Activated CD4-positive, CD25-positive, alpha-beta regulatory T cell treated with anti-CD3 and anti-CD28 coated beads, Interleukin-2, amount 50 U/mL, for 72 hours (primary cell): ENCODE results near the gene CRABP1.

Source experiments
- DNase-seq: peaks from one replicate; pipeline ENCODE4 v3.0.0; 2021

Gene CRABP1

GRCh38 chr15:78340231-78341056, at the start of gene CRABP1:
TSS of gene CRABP1 (plus strand) at chr15:78340353. CDS start at chr15:78340429, 76 bp downstream.
- DNase-seq: no peak

GRCh38 chr15:78291052-78291451, 49.1 kb upstream of the CRABP1 start:
- no peak for DNase-seq

- DNase-seq: no peak
Measured at GRCh38 chr15:78291698-78292097, 48.5 kb upstream of the CRABP1 start.

GRCh38 chr15:78292219-78292618, 47.9 kb upstream of the CRABP1 start:
- no peak for DNase-seq

GRCh38 chr15:78299101-78299930, 40.8 kb upstream of the CRABP1 start, which contains the start of gene SKIC8:
TSS of gene SKIC8 (minus strand) at chr15:78299609. CDS start at chr15:78295686, 3,923 bp downstream.
- peak; percentile 92 for DNase-seq

GRCh38 chr15:78301326-78301725, 38.8 kb upstream of the CRABP1 start:
- no peak for DNase-seq

GRCh38 chr15:78301828-78302227, 38.3 kb upstream of the CRABP1 start:
- no peak for DNase-seq

GRCh38 chr15:78302579-78303312, 37.4 kb upstream of the CRABP1 start:
- DNase-seq: no peak

GRCh38 chr15:78304216-78305066, 35.7 kb upstream of the CRABP1 start:
- no peak for DNase-seq

- no peak for DNase-seq
Measured at GRCh38 chr15:78306176-78306774, 33.9 kb upstream of the CRABP1 start.

GRCh38 chr15:78307976-78308375, 32.2 kb upstream of the CRABP1 start:
- DNase-seq: no peak

- peak; percentile 40 for DNase-seq
Measured at GRCh38 chr15:78308422-78309032, 31.6 kb upstream of the CRABP1 start.

- no peak for DNase-seq
Measured at GRCh38 chr15:78311292-78311691, 28.9 kb upstream of the CRABP1 start.

GRCh38 chr15:78312536-78312935, 27.6 kb upstream of the CRABP1 start:
- no peak for DNase-seq

- no peak for DNase-seq
Measured at GRCh38 chr15:78312957-78313356, 27.2 kb upstream of the CRABP1 start.

- DNase-seq: no peak
Measured at GRCh38 chr15:78313383-78313782, 26.8 kb upstream of the CRABP1 start.

GRCh38 chr15:78314181-78314581, 26.0 kb upstream of the CRABP1 start:
- no peak for DNase-seq

- no peak for DNase-seq
Measured at GRCh38 chr15:78315686-78316282, 24.4 kb upstream of the CRABP1 start.

- no peak for DNase-seq
Measured at GRCh38 chr15:78316283-78317083, 23.7 kb upstream of the CRABP1 start.
